H1 (cell line): ENCODE data around the gene SGK1. TPM values are rescaled to one million over a fixed set of nuclear protein-coding genes. Genes with fewer than 3 reads are reported as not detected.

ENCODE experiments used
- CTCF ChIA-PET: fragments of 300-600 bp; sonication (Branson Sonifier 250); formaldehyde crosslinking; loops from one replicate; lab custom pipeline; 2021; ENCODE audit not compliant: partially characterized antibody; lab: Charles Lee
- POLR2A ChIA-PET: fragments of 300-600 bp; sonication (Branson Sonifier 250); formaldehyde crosslinking; loops from one replicate; lab custom pipeline; 2021; ENCODE audit warnings: inconsistent platforms; ENCODE audit not compliant: partially characterized antibody; lab: Charles Lee
- DNase-seq, 2 experiments: peaks; one replicate each; pipeline versions ENCODE4 v3.0.0 to v3.0.0-alpha.2; 2010 to 2022; ENCODE audit warnings: low spot score in 2 of 2, low read depth in 1 of 2, mixed read lengths in 1 of 2
- FAIRE-seq: peaks from 2 replicates; lab custom pipeline; 2011; peaks lifted over from hg19 to GRCh38; lab: Jason Lieb, UNC
- H2AFZ ChIP-seq: 2 replicates; pipeline ENCODE4 v1.8.1; 2012; ENCODE audit warnings: low read length, inconsistent platforms
- H2AK5ac ChIP-seq: 2 replicates; pipeline ENCODE4 v1.6.1; 2013; ENCODE audit warnings: low read depth, low read length
- H2BK120ac ChIP-seq: replicated peaks from 2 replicates; pipeline ENCODE3; 2013; ENCODE audit warnings: low read depth, low read length, inconsistent platforms
- H2BK12ac ChIP-seq: 2 replicates; pipeline ENCODE4 v1.6.1; 2013; ENCODE audit warnings: low read depth, low read length
- H2BK15ac ChIP-seq: 2 replicates; pipeline ENCODE4 v1.6.1; 2013; ENCODE audit warnings: low read length
- H2BK20ac ChIP-seq: 2 replicates; pipeline ENCODE4 v1.6.1; 2013; ENCODE audit warnings: low read length
- H2BK5ac ChIP-seq: 2 replicates; pipeline ENCODE4 v1.6.1; 2013; ENCODE audit warnings: low read depth, low read length
- H3K14ac ChIP-seq: 2 replicates; pipeline ENCODE4 v1.6.1; 2013; ENCODE audit warnings: inconsistent platforms; ENCODE audit not compliant: insufficient read length
- H3K18ac ChIP-seq: 2 replicates; pipeline ENCODE4 v1.6.1; 2013; ENCODE audit warnings: low read length; ENCODE audit errors: extremely low read depth
- H3K23ac ChIP-seq: 2 replicates; pipeline ENCODE4 v1.6.1; 2013; ENCODE audit warnings: inconsistent platforms; ENCODE audit not compliant: insufficient read length
- H3K23me2 ChIP-seq: 2 replicates; pipeline ENCODE4 v1.6.1; 2013; ENCODE audit warnings: low read depth, low read length
- H3K27ac ChIP-seq: 2 replicates; pipeline ENCODE4 v1.6.1; 2011; ENCODE audit warnings: low read depth, low read length, inconsistent platforms
- H3K27me3 ChIP-seq, 4 experiments: replicated peaks in 1 of 4; 1 replicate in 1 of 4; 2 replicates in 3 of 4; pipeline versions ENCODE4 v1.6.1 to v1.8.1; 2011 to 2013; ENCODE audit warnings: low read length in 3 of 4, mild to moderate bottlenecking in 3 of 4, inconsistent platforms in 2 of 4, mixed read lengths in 2 of 4, moderate library complexity in 1 of 4; ENCODE audit not compliant: control insufficient read depth in 3 of 4, insufficient read depth in 3 of 4; ENCODE audit errors: extremely low read depth in 1 of 4
- H3K36me3 ChIP-seq, 4 experiments: 2 replicates each; pipeline versions ENCODE4 v1.6.1 to v1.8.1; 2011 to 2013; ENCODE audit warnings: mild to moderate bottlenecking in 4 of 4, low read length in 3 of 4, moderate library complexity in 2 of 4, control low read depth in 1 of 4, inconsistent platforms in 1 of 4; ENCODE audit not compliant: insufficient read depth in 4 of 4, control insufficient read depth in 2 of 4
- H3K4ac ChIP-seq: replicated peaks from 2 replicates; pipeline ENCODE3; 2013; ENCODE audit warnings: low read length, low read depth, mixed read lengths, inconsistent platforms; ENCODE audit not compliant: insufficient read length
- H3K4me1 ChIP-seq, 4 experiments: replicated peaks in 1 of 4; 1 replicate in 1 of 4; 2 replicates in 3 of 4; pipeline versions ENCODE4 v1.6.1 to v1.8.1; 2011 to 2013; ENCODE audit warnings: low read length in 3 of 4, inconsistent platforms in 2 of 4, mixed read lengths in 1 of 4; ENCODE audit not compliant: insufficient read depth in 4 of 4, control insufficient read depth in 3 of 4
- H3K4me2 ChIP-seq, 2 experiments: 2 replicates each; pipeline versions ENCODE4 v1.6.1 to v1.8.1; 2011 to 2013; ENCODE audit warnings: low read depth in 2 of 2, low read length in 2 of 2, control low read depth in 1 of 2, inconsistent platforms in 1 of 2, mild to moderate bottlenecking in 1 of 2; ENCODE audit not compliant: insufficient read depth in 1 of 2
- H3K4me3 ChIP-seq, 4 experiments: fragments of 200-600, 300-600 bp in 1 of 4; sonication (generic), shearing (Covaris generic), sonication (Bioruptor Twin) in 1 of 4; 2 replicates each; pipeline versions ENCODE4 v1.5.1 to v1.8.1; 2011 to 2016; ENCODE audit warnings: low read length in 4 of 4, low read depth in 3 of 4, control low read depth in 2 of 4, inconsistent platforms in 2 of 4, mild to moderate bottlenecking in 2 of 4, mixed read lengths in 1 of 4, moderate library complexity in 1 of 4; ENCODE audit not compliant: insufficient read depth in 2 of 4; ENCODE audit errors: extremely low read depth in 1 of 4
- H3K56ac ChIP-seq: replicated peaks from 2 replicates; pipeline ENCODE3; 2013; ENCODE audit warnings: low read depth, mild to moderate bottlenecking, mixed read lengths, low read length, inconsistent platforms; ENCODE audit not compliant: insufficient read length
- H3K79me1 ChIP-seq: 2 replicates; pipeline ENCODE4 v1.6.1; 2013; ENCODE audit warnings: low read depth, low read length, control low read depth
- H3K79me2 ChIP-seq, 2 experiments: 2 replicates each; pipeline versions ENCODE4 v1.6.1 to v1.8.1; 2012 to 2013; ENCODE audit warnings: low read length in 2 of 2, mild to moderate bottlenecking in 2 of 2, inconsistent platforms in 1 of 2; ENCODE audit not compliant: insufficient read depth in 2 of 2, control insufficient read depth in 1 of 2
- H3K9ac ChIP-seq, 4 experiments: replicated peaks in 1 of 4; 1 replicate in 1 of 4; 2 replicates in 3 of 4; pipeline versions ENCODE4 v1.6.1 to v1.8.1; 2011 to 2013; ENCODE audit warnings: low read depth in 3 of 4, low read length in 3 of 4, control low read depth in 2 of 4, mild to moderate bottlenecking in 2 of 4, moderate library complexity in 2 of 4, inconsistent platforms in 1 of 4; ENCODE audit errors: extremely low read depth in 1 of 4
- H3K9me3 ChIP-seq, 2 experiments: 2 replicates each; pipeline versions ENCODE4 v1.6.1 to v1.8.1; 2012 to 2013; ENCODE audit warnings: mild to moderate bottlenecking in 2 of 2, moderate library complexity in 2 of 2, control low read depth in 1 of 2, inconsistent platforms in 1 of 2, low read depth in 1 of 2, low read length in 1 of 2, mixed read lengths in 1 of 2; ENCODE audit not compliant: insufficient read depth in 2 of 2
- H4K20me1 ChIP-seq, 2 experiments: replicated peaks in 1 of 2; 2 replicates each; pipeline versions ENCODE3 to v1.8.1; 2011 to 2013; ENCODE audit warnings: inconsistent platforms in 2 of 2, low read length in 2 of 2, mild to moderate bottlenecking in 1 of 2; ENCODE audit not compliant: insufficient read depth in 2 of 2, control insufficient read depth in 1 of 2
- H4K5ac ChIP-seq: 2 replicates; pipeline ENCODE4 v1.6.1; 2013; ENCODE audit warnings: low read length, low read depth, mixed read lengths, inconsistent platforms; ENCODE audit not compliant: insufficient read length
- H4K8ac ChIP-seq: 2 replicates; pipeline ENCODE4 v1.8.0; 2013; ENCODE audit warnings: mild to moderate bottlenecking, moderate library complexity, low read length, inconsistent platforms; ENCODE audit not compliant: insufficient read depth; ENCODE audit errors: extremely low read depth
- H4K91ac ChIP-seq: replicated peaks from 2 replicates; pipeline ENCODE3; 2013; ENCODE audit warnings: low read length, mixed read lengths, inconsistent platforms; ENCODE audit not compliant: insufficient read length
- BCL11A ChIP-seq, 2 experiments: IDR thresholded peaks; one replicate each; pipeline ENCODE4 v1.6.1; 2011; ENCODE audit warnings: low read depth in 2 of 2, low read length in 2 of 2, mild to moderate bottlenecking in 2 of 2
- CBX8 ChIP-seq: fragments of 300-800, 300-1000 bp; sonication (generic); IDR thresholded peaks from 2 replicates; pipeline ENCODE4 v1.7.1; 2016; ENCODE audit warnings: low read depth, low read length, borderline replicate concordance
- KDM1A ChIP-seq: fragments of 200-600, 300-600 bp; sonication (generic); IDR thresholded peaks from 2 replicates; pipeline ENCODE4 v1.7.1; 2016; ENCODE audit warnings: mild to moderate bottlenecking, low read length, borderline replicate concordance
- RAD21 ChIP-seq, 2 experiments: IDR thresholded peaks in 1 of 2; conservative IDR thresholded peaks in 1 of 2; 2 replicates each; pipeline ENCODE4 v1.6.1; 2011; ENCODE audit warnings: low read depth in 2 of 2, low read length in 2 of 2, improper control_type of control experiment in 1 of 2, inconsistent platforms in 1 of 2, mild to moderate bottlenecking in 1 of 2, moderate library complexity in 1 of 2
- WGBS, 2 experiments: shearing (Covaris generic) in 1 of 2; methylation state at CpG; one replicate each; pipeline versions ENCODE4 v1.1.6 to v1.1.7; 2013 to 2015; ENCODE audit warnings: low lambda C conversion rate in 2 of 2, mixed read lengths in 2 of 2, inconsistent platforms in 1 of 2, low coverage in 1 of 2, missing lambda C conversion rate in 1 of 2; ENCODE audit not compliant: insufficient replicate concordance in 2 of 2, insufficient coverage in 1 of 2, insufficient read length in 1 of 2; ENCODE audit errors: extremely low coverage in 1 of 2, missing lambda C conversion rate in 1 of 2; 5-methylcytosine and 5-hydroxymethylcytosine counted together
- polyA plus RNA-seq, 7 experiments: library from polyadenylated mRNA; depleted of rRNA in 3 of 7; stranded (reverse) in 5 of 7; unstranded in 2 of 7; fragments of >200 nt in 5 of 7; fragments of 200-250 nt in 2 of 7; gene quantifications; 1 replicate in 5 of 7; 2 replicates in 1 of 7; 4 replicates in 1 of 7; pipeline versions ENCODE4 v1.2.1 to v1.2.3, GENCODE V29; 2011 to 2013; ENCODE audit warnings: missing spikeins in 2 of 7, mixed read lengths in 2 of 7
- total RNA-seq: library from RNA; stranded (reverse); fragmentation: NEBNext Ultra II Directional; extraction: Animal tissue kit (Norgen Biotek cat#: 25700); gene quantifications from 2 replicates; pipeline ENCODE4 v1.2.1, GENCODE V29; 2021

The SGK1 gene
- total and polyA plus RNA-seq, 2 of the 8 experiments (the other 6 are each of a cell fraction or from before 2014, with no cell fraction given): 14.5 to 18.4 TPM

DNA sequence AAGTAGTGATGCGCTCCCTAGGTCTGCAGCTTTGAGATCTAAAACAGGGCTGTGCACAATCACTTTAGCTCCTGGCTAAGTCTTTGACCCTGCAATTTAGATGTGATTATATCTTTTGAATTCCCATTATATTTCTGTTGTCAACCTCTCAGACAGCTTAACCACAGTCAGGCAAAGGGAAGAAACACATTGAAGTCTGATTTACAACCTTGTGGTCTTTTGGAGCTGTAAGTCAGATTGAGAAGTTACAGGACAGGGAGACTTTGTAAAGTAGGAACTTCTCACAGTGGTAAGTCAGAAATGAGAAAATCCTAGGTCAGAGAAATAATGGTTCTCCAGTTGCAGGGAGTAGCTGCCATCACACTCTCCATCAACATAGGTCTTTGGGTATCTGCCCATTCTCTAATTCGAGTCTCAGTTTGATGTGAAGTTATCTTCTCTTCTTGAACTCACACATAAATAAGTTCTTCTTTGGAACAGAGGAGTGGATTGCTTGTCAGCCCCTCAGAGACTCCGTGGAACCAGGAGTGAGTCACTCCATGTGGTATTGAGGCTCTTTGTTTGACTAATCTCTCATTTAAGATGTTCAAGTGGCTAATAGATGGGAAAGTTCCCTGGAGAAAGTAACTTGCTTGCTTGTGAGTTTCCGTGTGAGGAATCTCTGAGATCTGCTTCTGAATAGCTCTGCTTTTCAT is 35.0 kb upstream of the SGK1 start:
- H4K8ac ChIP-seq: no peak overlapping the region
- H2BK15ac ChIP-seq: no peak overlapping the region
- no peak overlapping the region for H4K5ac ChIP-seq
- H2BK5ac ChIP-seq: no peak overlapping the region
- no peak overlapping the region for H4K91ac ChIP-seq
- no peak overlapping the region for H3K4me2 ChIP-seq
- H3K4ac ChIP-seq: no peak overlapping the region
- H3K79me1 ChIP-seq: no peaks in the 10 kb centered on the region
- no peak overlapping the region for H3K18ac ChIP-seq
- H3K9ac ChIP-seq: no peak overlapping the region
- no peaks in the 10 kb centered on the region for H3K27me3 ChIP-seq
- no peaks in the 10 kb centered on the region; a peak in 1 of 8 replicates for H3K36me3 ChIP-seq
- no peak for DNase-seq
- no peak overlapping the region for H3K27ac ChIP-seq
- no peak overlapping the region for H2BK120ac ChIP-seq
- 85% methylated on average over 4 of the region's 4 CpGs; no CpG with 5 or more reads in 1 of the 2 experiments for WGBS, 2 experiments
- peaks cover 0 to 3% (median 1%) of the 10 kb centered on the region in 4 experiments; a peak in 2 of 7 replicates for H3K4me1 ChIP-seq
- no peak overlapping the region for H3K56ac ChIP-seq
- H2AK5ac ChIP-seq: no peak overlapping the region
- H3K23ac ChIP-seq: no peak overlapping the region
- TF ChIP-seq CBX8 (no peak), BCL11A (IDR thresholded peaks at IDR 0.05; ENCODE audit: low read depth in 2 of 2, low read length in 2 of 2) (no peak), KDM1A (no peak), RAD21 (IDR thresholded peaks at IDR 0.05 in 1 of 2, conservative IDR thresholded peaks at IDR 0.05 in 1 of 2; ENCODE audit: low read depth in 2 of 2, low read length in 2 of 2) (no peak)
- peaks cover 0 to 5% of the 10 kb centered on the region in 2 experiments; a peak in 1 of 4 replicates for H3K9me3 ChIP-seq
- no peak for FAIRE-seq
- CTCF ChIA-PET: interaction anchor here (0.8 to 2.9 kb wide), 7 partner anchors 12 to 288 kb away, joined by 3 to 11 read pairs (median 4); no protein-coding TSS in a partner anchor
- no peak overlapping the region for H2BK20ac ChIP-seq
- H4K20me1 ChIP-seq: no peaks in the 10 kb centered on the region
- no peak overlapping the region for H3K14ac ChIP-seq
- peak overlapping the region; percentile 26; the same call in 1 of the 2 replicates for H2AFZ ChIP-seq
- H3K79me2 ChIP-seq: no peaks in the 10 kb centered on the region
- no peak overlapping the region for H3K4me3 ChIP-seq
- POLR2A ChIA-PET: interaction anchor here (1.0 kb wide), 1 partner anchor 24 kb away, joined by 3 read pairs; no protein-coding TSS in a partner anchor
- no peak overlapping the region for H2BK12ac ChIP-seq
- H3K23me2 ChIP-seq: no peaks in the 10 kb centered on the region
